K562 (cell line): ENCODE measurements around the gene TM7SF2. TPM values are rescaled to one million over a fixed set of nuclear protein-coding genes. Genes with fewer than 3 reads are reported as not detected.

Experiments used
- ARNT ChIP-seq, 2 experiments: fragments of 450-650 bp; IDR thresholded peaks; 2 replicates each; pipeline ENCODE4 v1.6.1; 2016; ENCODE audit warnings: mild to moderate bottlenecking in 1 of 2
- DDX20 ChIP-seq: fragments of 450-650 bp; IDR thresholded peaks from 2 replicates; pipeline ENCODE4 v1.6.1; 2016; ENCODE audit warnings: missing genetic modification characterization, low read depth, mild to moderate bottlenecking, missing compliant biosample characterization, moderate library complexity
- ETV5 ChIP-seq: sonication (generic); formaldehyde crosslinking; IDR thresholded peaks from 2 replicates; pipeline ENCODE4 v1.4.0; 2020; ENCODE audit warnings: low read depth, mild to moderate bottlenecking, missing genetic modification reagents
- KAT8 ChIP-seq: fragments of 450-650 bp; IDR thresholded peaks from 2 replicates; pipeline ENCODE4 v1.6.1; 2016; ENCODE audit warnings: low read depth, mild to moderate bottlenecking
- MCM7 ChIP-seq, 2 experiments: fragments of 450-650 bp; IDR thresholded peaks; 2 replicates each; pipeline ENCODE4 v1.6.1; 2016 to 2018
- OTX1 ChIP-seq: fragments of 450-650 bp; formaldehyde crosslinking; IDR thresholded peaks from 2 replicates; pipeline ENCODE4 v1.4.0; 2022; ENCODE audit warnings: mild to moderate bottlenecking
- RAD51 ChIP-seq: fragments of 450-650 bp; IDR thresholded peaks from 2 replicates; pipeline ENCODE4 v1.7.1; 2016; ENCODE audit warnings: low read depth, mild to moderate bottlenecking, borderline replicate concordance
- SMARCA5 ChIP-seq: fragments of 450-650 bp; IDR thresholded peaks from 2 replicates; pipeline ENCODE4 v1.6.1; 2016
- SP1 ChIP-seq: sonication (generic); formaldehyde crosslinking; IDR thresholded peaks from 2 replicates; pipeline ENCODE4 v1.8.1; 2022; ENCODE audit warnings: mild to moderate bottlenecking, missing genetic modification reagents
- SRSF9 ChIP-seq: fragments of 200-400 bp; formaldehyde crosslinking; IDR thresholded peaks from 2 replicates; pipeline ENCODE4 v1.6.1; 2017; ENCODE audit warnings: low read depth, low read length, borderline replicate concordance
- ZKSCAN1 ChIP-seq: fragments of 150-350 bp; IDR thresholded peaks from 2 replicates; pipeline ENCODE4 v1.6.1; 2016; ENCODE audit warnings: low read depth, low read length
- ZNF239 ChIP-seq: fragments of 250-450 bp; sonication (Bioruptor Pico); IDR thresholded peaks from 2 replicates; pipeline ENCODE4 v1.4.0; 2020; ENCODE audit warnings: mild to moderate bottlenecking
- ZNF586 ChIP-seq: fragments of 450-650 bp; formaldehyde crosslinking; conservative IDR thresholded peaks from 2 replicates; pipeline ENCODE4 v1.4.0; 2020; ENCODE audit warnings: mild to moderate bottlenecking, moderate library complexity
- ZNF780A ChIP-seq: fragments of 250-450 bp; sonication (Bioruptor Pico); IDR thresholded peaks from 2 replicates; pipeline ENCODE4 v1.5.0; 2021; ENCODE audit warnings: mild to moderate bottlenecking
- polyA plus RNA-seq, 8 experiments: library from polyadenylated mRNA; depleted of rRNA in 4 of 8; stranded (reverse) in 5 of 8; unstranded in 3 of 8; fragments of >200 nt; fragmentation: Nextera tagmentation in 2 of 8; fragmentation: Illumina TruSeq in 1 of 8; extraction: Ambion mirVana in 2 of 8; extraction: Trizol in 1 of 8; gene quantifications; 2 replicates each; pipeline versions ENCODE4 v1.2.1 to v1.2.3, GENCODE V29; 2011 to 2014; ENCODE audit warnings: inconsistent platforms in 1 of 8, missing spikeins in 1 of 8
- total RNA-seq, 7 experiments: library from RNA; depleted of rRNA in 6 of 7; stranded (reverse); fragments of >200 nt in 6 of 7; fragmentation: Illumina TruSeq in 2 of 7; extraction: Trizol in 2 of 7; gene quantifications; 2 replicates each; pipeline versions ENCODE4 v1.2.1 to v1.2.3, GENCODE V29; 2011 to 2021; ENCODE audit warnings: low replicate concordance in 1 of 7
- TF ChIP-seq, protein P1 (sequence below): fragments of 200-600 bp; sonication (generic); IDR thresholded peaks from one replicate; pipeline ENCODE4 v1.6.1; 2012; ENCODE audit warnings: mild to moderate bottlenecking, low read depth, low read length, inconsistent platforms
- TF ChIP-seq, protein P2 (sequence below), 3 experiments: IDR thresholded peaks in 2 of 3; conservative IDR thresholded peaks in 1 of 3; 2 replicates each; pipeline ENCODE4 v1.5.1; 2011 to 2012; ENCODE audit warnings: low read length in 3 of 3, mild to moderate bottlenecking in 3 of 3, control low read depth in 2 of 3, improper control_type of control experiment in 1 of 3, inconsistent platforms in 1 of 3, low read depth in 1 of 3, mixed read lengths in 1 of 3, moderate library complexity in 1 of 3; ENCODE audit not compliant: insufficient read depth in 2 of 3

The TM7SF2 gene
- total and polyA plus RNA-seq, 9 of the 15 experiments (the other 6 are each of a cell fraction or from before 2014, with no cell fraction given) = 1.2 to 22.0 (median 14.3) TPM

DNA sequence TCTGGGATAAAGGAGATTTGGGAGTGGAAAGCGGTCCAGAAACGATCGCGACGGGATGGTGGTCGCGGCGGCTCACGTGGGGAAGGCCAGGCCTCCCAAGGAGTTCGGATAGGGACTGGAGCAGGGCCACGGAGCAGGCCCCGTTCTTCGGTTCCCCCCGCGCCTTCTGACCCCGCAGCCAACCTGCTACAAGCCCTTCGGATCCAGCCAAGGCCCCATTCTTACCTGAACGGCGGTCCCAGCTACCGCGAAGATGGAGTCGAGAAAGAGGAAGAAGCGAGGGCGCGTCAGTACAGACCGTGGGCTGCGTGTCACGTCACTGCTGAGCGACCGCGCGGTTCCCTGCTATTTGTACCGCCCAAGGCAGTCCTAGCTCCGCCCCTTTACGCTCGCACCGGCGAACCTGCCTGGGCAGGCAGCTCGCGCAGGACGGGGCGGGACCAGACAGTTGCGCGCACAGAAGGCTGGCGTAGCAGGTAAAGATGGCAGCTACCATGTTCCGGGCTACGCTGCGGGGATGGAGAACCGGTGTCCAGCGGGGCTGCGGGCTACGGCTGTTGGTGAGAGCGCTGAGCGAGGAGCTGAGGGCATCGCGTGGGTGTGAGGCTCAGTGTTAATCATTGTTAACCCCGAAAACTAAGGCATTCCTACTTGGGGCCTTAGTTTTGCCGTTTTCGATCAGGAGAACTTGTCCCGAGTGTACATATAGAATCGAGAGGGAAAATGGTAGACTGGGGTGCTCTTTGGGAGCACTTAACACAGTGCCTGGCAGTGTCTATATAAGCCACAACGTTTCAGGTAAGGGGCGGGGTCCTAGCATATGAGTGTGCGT is 10.4 kb downstream of the TM7SF2 start, which contains the start of the genes FAU and MRPL49 (continued):
- TF ChIP-seq SRSF9 (no peak), MCM7 (IDR thresholded peaks at IDR 0.05) (no peak), KAT8 (no peak), ZKSCAN1 (peak; percentile 31; the same call in 1 of the 2 replicates), ETV5 (CRISPR knock-in tag) (0 out of 2 replicates have a peak, but pooled peaks have one; percentile 32), ZNF780A (CRISPR knock-in tag) (no peak), ZNF239 (no peak), RAD51 (no peak; the same call in 1 of the 2 replicates), DDX20 (tag) (no peak), ZNF586 (no peak), SMARCA5 (no peak), SP1 (CRISPR knock-in tag) (peak; percentile 98), ARNT (IDR thresholded peaks at IDR 0.05) (no peak), OTX1 (CRISPR knock-in tag) (no peak)
- TF ChIP-seq, protein P1, sequence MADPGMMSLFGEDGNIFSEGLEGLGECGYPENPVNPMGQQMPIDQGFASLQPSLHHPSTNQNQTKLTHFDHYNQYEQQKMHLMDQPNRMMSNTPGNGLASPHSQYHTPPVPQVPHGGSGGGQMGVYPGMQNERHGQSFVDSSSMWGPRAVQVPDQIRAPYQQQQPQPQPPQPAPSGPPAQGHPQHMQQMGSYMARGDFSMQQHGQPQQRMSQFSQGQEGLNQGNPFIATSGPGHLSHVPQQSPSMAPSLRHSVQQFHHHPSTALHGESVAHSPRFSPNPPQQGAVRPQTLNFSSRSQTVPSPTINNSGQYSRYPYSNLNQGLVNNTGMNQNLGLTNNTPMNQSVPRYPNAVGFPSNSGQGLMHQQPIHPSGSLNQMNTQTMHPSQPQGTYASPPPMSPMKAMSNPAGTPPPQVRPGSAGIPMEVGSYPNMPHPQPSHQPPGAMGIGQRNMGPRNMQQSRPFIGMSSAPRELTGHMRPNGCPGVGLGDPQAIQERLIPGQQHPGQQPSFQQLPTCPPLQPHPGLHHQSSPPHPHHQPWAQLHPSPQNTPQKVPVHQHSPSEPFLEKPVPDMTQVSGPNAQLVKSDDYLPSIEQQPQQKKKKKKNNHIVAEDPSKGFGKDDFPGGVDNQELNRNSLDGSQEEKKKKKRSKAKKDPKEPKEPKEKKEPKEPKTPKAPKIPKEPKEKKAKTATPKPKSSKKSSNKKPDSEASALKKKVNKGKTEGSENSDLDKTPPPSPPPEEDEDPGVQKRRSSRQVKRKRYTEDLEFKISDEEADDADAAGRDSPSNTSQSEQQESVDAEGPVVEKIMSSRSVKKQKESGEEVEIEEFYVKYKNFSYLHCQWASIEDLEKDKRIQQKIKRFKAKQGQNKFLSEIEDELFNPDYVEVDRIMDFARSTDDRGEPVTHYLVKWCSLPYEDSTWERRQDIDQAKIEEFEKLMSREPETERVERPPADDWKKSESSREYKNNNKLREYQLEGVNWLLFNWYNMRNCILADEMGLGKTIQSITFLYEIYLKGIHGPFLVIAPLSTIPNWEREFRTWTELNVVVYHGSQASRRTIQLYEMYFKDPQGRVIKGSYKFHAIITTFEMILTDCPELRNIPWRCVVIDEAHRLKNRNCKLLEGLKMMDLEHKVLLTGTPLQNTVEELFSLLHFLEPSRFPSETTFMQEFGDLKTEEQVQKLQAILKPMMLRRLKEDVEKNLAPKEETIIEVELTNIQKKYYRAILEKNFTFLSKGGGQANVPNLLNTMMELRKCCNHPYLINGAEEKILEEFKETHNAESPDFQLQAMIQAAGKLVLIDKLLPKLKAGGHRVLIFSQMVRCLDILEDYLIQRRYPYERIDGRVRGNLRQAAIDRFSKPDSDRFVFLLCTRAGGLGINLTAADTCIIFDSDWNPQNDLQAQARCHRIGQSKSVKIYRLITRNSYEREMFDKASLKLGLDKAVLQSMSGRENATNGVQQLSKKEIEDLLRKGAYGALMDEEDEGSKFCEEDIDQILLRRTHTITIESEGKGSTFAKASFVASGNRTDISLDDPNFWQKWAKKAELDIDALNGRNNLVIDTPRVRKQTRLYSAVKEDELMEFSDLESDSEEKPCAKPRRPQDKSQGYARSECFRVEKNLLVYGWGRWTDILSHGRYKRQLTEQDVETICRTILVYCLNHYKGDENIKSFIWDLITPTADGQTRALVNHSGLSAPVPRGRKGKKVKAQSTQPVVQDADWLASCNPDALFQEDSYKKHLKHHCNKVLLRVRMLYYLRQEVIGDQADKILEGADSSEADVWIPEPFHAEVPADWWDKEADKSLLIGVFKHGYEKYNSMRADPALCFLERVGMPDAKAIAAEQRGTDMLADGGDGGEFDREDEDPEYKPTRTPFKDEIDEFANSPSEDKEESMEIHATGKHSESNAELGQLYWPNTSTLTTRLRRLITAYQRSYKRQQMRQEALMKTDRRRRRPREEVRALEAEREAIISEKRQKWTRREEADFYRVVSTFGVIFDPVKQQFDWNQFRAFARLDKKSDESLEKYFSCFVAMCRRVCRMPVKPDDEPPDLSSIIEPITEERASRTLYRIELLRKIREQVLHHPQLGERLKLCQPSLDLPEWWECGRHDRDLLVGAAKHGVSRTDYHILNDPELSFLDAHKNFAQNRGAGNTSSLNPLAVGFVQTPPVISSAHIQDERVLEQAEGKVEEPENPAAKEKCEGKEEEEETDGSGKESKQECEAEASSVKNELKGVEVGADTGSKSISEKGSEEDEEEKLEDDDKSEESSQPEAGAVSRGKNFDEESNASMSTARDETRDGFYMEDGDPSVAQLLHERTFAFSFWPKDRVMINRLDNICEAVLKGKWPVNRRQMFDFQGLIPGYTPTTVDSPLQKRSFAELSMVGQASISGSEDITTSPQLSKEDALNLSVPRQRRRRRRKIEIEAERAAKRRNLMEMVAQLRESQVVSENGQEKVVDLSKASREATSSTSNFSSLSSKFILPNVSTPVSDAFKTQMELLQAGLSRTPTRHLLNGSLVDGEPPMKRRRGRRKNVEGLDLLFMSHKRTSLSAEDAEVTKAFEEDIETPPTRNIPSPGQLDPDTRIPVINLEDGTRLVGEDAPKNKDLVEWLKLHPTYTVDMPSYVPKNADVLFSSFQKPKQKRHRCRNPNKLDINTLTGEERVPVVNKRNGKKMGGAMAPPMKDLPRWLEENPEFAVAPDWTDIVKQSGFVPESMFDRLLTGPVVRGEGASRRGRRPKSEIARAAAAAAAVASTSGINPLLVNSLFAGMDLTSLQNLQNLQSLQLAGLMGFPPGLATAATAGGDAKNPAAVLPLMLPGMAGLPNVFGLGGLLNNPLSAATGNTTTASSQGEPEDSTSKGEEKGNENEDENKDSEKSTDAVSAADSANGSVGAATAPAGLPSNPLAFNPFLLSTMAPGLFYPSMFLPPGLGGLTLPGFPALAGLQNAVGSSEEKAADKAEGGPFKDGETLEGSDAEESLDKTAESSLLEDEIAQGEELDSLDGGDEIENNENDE = no peak
- TF ChIP-seq, protein P2, sequence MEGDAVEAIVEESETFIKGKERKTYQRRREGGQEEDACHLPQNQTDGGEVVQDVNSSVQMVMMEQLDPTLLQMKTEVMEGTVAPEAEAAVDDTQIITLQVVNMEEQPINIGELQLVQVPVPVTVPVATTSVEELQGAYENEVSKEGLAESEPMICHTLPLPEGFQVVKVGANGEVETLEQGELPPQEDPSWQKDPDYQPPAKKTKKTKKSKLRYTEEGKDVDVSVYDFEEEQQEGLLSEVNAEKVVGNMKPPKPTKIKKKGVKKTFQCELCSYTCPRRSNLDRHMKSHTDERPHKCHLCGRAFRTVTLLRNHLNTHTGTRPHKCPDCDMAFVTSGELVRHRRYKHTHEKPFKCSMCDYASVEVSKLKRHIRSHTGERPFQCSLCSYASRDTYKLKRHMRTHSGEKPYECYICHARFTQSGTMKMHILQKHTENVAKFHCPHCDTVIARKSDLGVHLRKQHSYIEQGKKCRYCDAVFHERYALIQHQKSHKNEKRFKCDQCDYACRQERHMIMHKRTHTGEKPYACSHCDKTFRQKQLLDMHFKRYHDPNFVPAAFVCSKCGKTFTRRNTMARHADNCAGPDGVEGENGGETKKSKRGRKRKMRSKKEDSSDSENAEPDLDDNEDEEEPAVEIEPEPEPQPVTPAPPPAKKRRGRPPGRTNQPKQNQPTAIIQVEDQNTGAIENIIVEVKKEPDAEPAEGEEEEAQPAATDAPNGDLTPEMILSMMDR (IDR thresholded peaks at IDR 0.05 in 2 of 3, conservative IDR thresholded peaks at IDR 0.05 in 1 of 3; ENCODE audit: insufficient read depth in 2 of 3, low read depth in 1 of 3, low read length in 3 of 3) = no peak
